ENCODE results near the gene RRAGB. TPM values are rescaled to one million over a fixed set of nuclear protein-coding genes. Genes with fewer than 3 reads are reported as not detected.

The RRAGB gene
- 10.6 to 14.9 TPM (median 12.0 TPM) in 5 replicates for total RNA-seq (2022; extraction: Qiagen RNA extraction; ENCODE audit: low read depth)

GRCh38 chrX:55717521-55718497, at the start of gene RRAGB:
Gene RRAGB (plus strand): TSS chrX:55717749. CDS start chrX:55718328, 579 bp downstream.

Other genes starting within 250 kb of the RRAGB start
- 0.32 to 0.71 TPM (median 0.52 TPM) in 5 replicates for gene USP51, start 227.9 kb upstream of the RRAGB start, total RNA-seq (2022; extraction: Qiagen RNA extraction; ENCODE audit: low read depth)
- not detected in 5 replicates for gene FOXR2, start 94.3 kb upstream of the RRAGB start, total RNA-seq (2022; extraction: Qiagen RNA extraction; ENCODE audit: low read depth)

Measured in A549 treated with CpdA at 1 μM for 4 hours (cell line).